PFSK-1 (cell line): ENCODE results near the gene PRRC1.

Experiments used
- FOXP2 ChIP-seq: optimal IDR thresholded peaks from 2 replicates; pipeline ENCODE3; 2011; ENCODE audit warnings: borderline replicate concordance, control low read depth, inconsistent platforms; ENCODE audit not compliant: insufficient read depth; ENCODE audit errors: extremely low read length, extremely low read depth
- POLR2AphosphoS5 ChIP-seq: IDR thresholded peaks from 2 replicates; pipeline ENCODE4 v1.6.1; 2012; ENCODE audit warnings: low read depth, mild to moderate bottlenecking, control low read depth, low read length, moderate library complexity
- REST ChIP-seq, 2 experiments: IDR thresholded peaks; 2 replicates each; pipeline versions ENCODE4 v1.6.1 to v1.8.0; 2011 to 2012; ENCODE audit warnings: low read depth in 2 of 2, low read length in 2 of 2, control low read depth in 1 of 2, inconsistent platforms in 1 of 2, mild to moderate bottlenecking in 1 of 2, moderate library complexity in 1 of 2; ENCODE audit not compliant: insufficient read depth in 1 of 2
- SIN3A ChIP-seq: IDR thresholded peaks from 2 replicates; pipeline ENCODE4 v1.6.1; 2012; ENCODE audit warnings: mild to moderate bottlenecking, low read length, moderate library complexity, borderline replicate concordance; ENCODE audit not compliant: insufficient read depth
- TAF1 ChIP-seq: IDR thresholded peaks from 2 replicates; pipeline ENCODE4 v1.6.1; 2012; ENCODE audit warnings: low read length, control low read depth, borderline replicate concordance; ENCODE audit not compliant: insufficient read depth

The PRRC1 gene

GRCh38 chr5:127590156-127590722 is 72.8 kb downstream of the PRRC1 start:
- no peak for TF ChIP-seq POLR2AphosphoS5
- no peak for TF ChIP-seq SIN3A
- TF ChIP-seq FOXP2, result no peak

- no peak for TF ChIP-seq REST (IDR thresholded peaks at IDR 0.05; ENCODE audit: insufficient read depth in 1 of 2, low read depth in 2 of 2, low read length in 2 of 2)
- TF ChIP-seq SIN3A, result no peak
- no peak for TF ChIP-seq TAF1
- no peak for TF ChIP-seq FOXP2
- no peak for TF ChIP-seq POLR2AphosphoS5
Observed at GRCh38 chr5:127595484-127596368, 78.3 kb downstream of the PRRC1 start.

- no peak for TF ChIP-seq REST (IDR thresholded peaks at IDR 0.05; ENCODE audit: insufficient read depth in 1 of 2, low read depth in 2 of 2, low read length in 2 of 2)
- TF ChIP-seq TAF1, result no peak
Observed at GRCh38 chr5:127596501-127596900, 79.1 kb downstream of the PRRC1 start.

GRCh38 chr5:127599320-127599719 is 81.9 kb downstream of the PRRC1 start:
- TF ChIP-seq POLR2AphosphoS5, result no peak
- no peak for TF ChIP-seq REST (IDR thresholded peaks at IDR 0.05; ENCODE audit: insufficient read depth in 1 of 2, low read depth in 2 of 2, low read length in 2 of 2)
- TF ChIP-seq TAF1, result no peak
- no peak for TF ChIP-seq SIN3A
- TF ChIP-seq FOXP2, result no peak

GRCh38 chr5:127599847-127600246 is 82.4 kb downstream of the PRRC1 start:
- TF ChIP-seq FOXP2 (no peak), SIN3A (no peak), TAF1 (no peak), REST (IDR thresholded peaks at IDR 0.05; ENCODE audit: insufficient read depth in 1 of 2, low read depth in 2 of 2, low read length in 2 of 2) (no peak), POLR2AphosphoS5 (no peak)
